B cell (primary cell): ENCODE results near the gene PDZD11. TPM values are rescaled to one million over a fixed set of nuclear protein-coding genes. Genes with fewer than 3 reads are reported as not detected.

Source experiments
- ATAC-seq: fragments of 200-7000 bp; cut with Tn5 transposase; one replicate; pipeline ENCODE4 v1.10.0; 2021; ENCODE audit warnings: low read depth, mild to moderate bottlenecking, moderate number of reproducible peaks, moderate library complexity
- CTCF ChIA-PET: fragments of 350-600 bp; sonication (Branson Sonifier 250); formaldehyde crosslinking; loops from one replicate; lab custom pipeline; 2021; ENCODE audit warnings: antibody characterized with exemption, inconsistent platforms; lab: Charles Lee
- POLR2A ChIA-PET: fragments of 350-600 bp; sonication (Branson Sonifier 250); formaldehyde crosslinking; loops from one replicate; lab custom pipeline; 2021; ENCODE audit warnings: antibody characterized with exemption; lab: Charles Lee
- DNase-seq: peaks from one replicate; pipeline ENCODE4 v3.0.0; 2013
- H2AFZ ChIP-seq: 2 replicates; pipeline ENCODE4 v1.6.1; 2012; ENCODE audit warnings: mild to moderate bottlenecking, low read depth, low read length; ENCODE audit not compliant: insufficient read depth, poor library complexity, severe bottlenecking
- H3K27ac ChIP-seq, 2 donors: 1 replicate in 1 of 2; 2 replicates in 1 of 2; pipeline ENCODE4 v1.5.1; 2012 to 2013; ENCODE audit warnings: low read length in 2 of 2, mild to moderate bottlenecking in 2 of 2, moderate library complexity in 1 of 2
- H3K27me3 ChIP-seq, 4 experiments: fragments of 200-600 bp in 1 of 4; sonication (generic) in 1 of 4; replicated peaks in 1 of 4; 1 replicate in 2 of 4; 2 replicates in 2 of 4; pipeline versions ENCODE4 v1.6.1 to v1.7.0; 2013 to 2016; ENCODE audit warnings: low read length in 3 of 4, mild to moderate bottlenecking in 2 of 4, mixed read lengths in 1 of 4, moderate library complexity in 1 of 4; ENCODE audit not compliant: insufficient read depth in 4 of 4, control insufficient read depth in 3 of 4; ENCODE audit errors: control extremely low read depth in 1 of 4
- H3K36me3 ChIP-seq, 2 experiments: replicated peaks in 1 of 2; 1 replicate in 1 of 2; 2 replicates in 1 of 2; pipeline versions ENCODE4 v1.6.1 to v1.7.1; 2013; ENCODE audit warnings: low read length in 1 of 2; ENCODE audit not compliant: insufficient read depth in 2 of 2, control insufficient read depth in 1 of 2; ENCODE audit errors: control extremely low read depth in 1 of 2, extremely low read depth in 1 of 2
- H3K4me1 ChIP-seq, 2 donors: fragments of 200-600 bp in 1 of 2; sonication (generic) in 1 of 2; 1 replicate in 1 of 2; 2 replicates in 1 of 2; pipeline versions ENCODE4 v1.5.1 to v1.6.1; 2013 to 2017; ENCODE audit warnings: low read length in 2 of 2; ENCODE audit not compliant: control insufficient read depth in 2 of 2, insufficient read depth in 2 of 2
- H3K4me2 ChIP-seq: replicated peaks from 2 replicates; pipeline ENCODE3; 2012; ENCODE audit warnings: mild to moderate bottlenecking, low read depth, low read length; ENCODE audit not compliant: poor library complexity, severe bottlenecking
- H3K4me3 ChIP-seq, 5 experiments: fragments of 200-600 bp in 1 of 5; sonication (generic) in 1 of 5; 1 replicate in 3 of 5; 2 replicates in 2 of 5; pipeline versions ENCODE4 v1.5.1 to v1.7.0; 2011 to 2016; ENCODE audit warnings: low read length in 4 of 5, mild to moderate bottlenecking in 4 of 5, low read depth in 2 of 5, control low read depth in 1 of 5, moderate library complexity in 1 of 5; ENCODE audit not compliant: insufficient read depth in 1 of 5; ENCODE audit errors: control extremely low read depth in 1 of 5, extremely low read depth in 1 of 5
- H3K79me2 ChIP-seq: fragments of 200-600 bp; sonication (generic); one replicate; pipeline ENCODE4 v1.6.0; 2016; ENCODE audit warnings: low read length; ENCODE audit not compliant: control insufficient read depth, insufficient read depth
- H3K9ac ChIP-seq: fragments of 200-600 bp; sonication (generic); 2 replicates; pipeline ENCODE4 v1.6.1; 2017; ENCODE audit warnings: mild to moderate bottlenecking, low read length, moderate library complexity
- H3K9me3 ChIP-seq, 3 donors: one replicate each; pipeline versions ENCODE4 v1.6.1 to v1.7.1; 2013; ENCODE audit warnings: low read length in 2 of 3; ENCODE audit not compliant: control insufficient read depth in 2 of 3, insufficient read depth in 1 of 3; ENCODE audit errors: control extremely low read depth in 1 of 3
- H4K20me1 ChIP-seq: 2 replicates; pipeline ENCODE4 v1.6.0; 2012; ENCODE audit warnings: mild to moderate bottlenecking, low read length; ENCODE audit not compliant: insufficient read depth, control insufficient read depth, poor library complexity, severe bottlenecking
- H3K27ac Mint-ChIP-seq: one replicate; pipeline ENCODE4 v1.8.0; 2021; ENCODE audit warnings: mixed read lengths
- H3K27me3 Mint-ChIP-seq: one replicate; pipeline ENCODE4 v1.8.0; 2021; ENCODE audit warnings: mixed read lengths
- H3K4me1 Mint-ChIP-seq: one replicate; pipeline ENCODE4 v1.8.0; 2021; ENCODE audit warnings: mixed read lengths
- H3K4me3 Mint-ChIP-seq: one replicate; pipeline ENCODE4 v1.8.0; 2021; ENCODE audit warnings: mixed read lengths
- H3K9me3 Mint-ChIP-seq: one replicate; pipeline ENCODE4 v1.8.0; 2022; ENCODE audit warnings: mixed read lengths; ENCODE audit not compliant: insufficient read depth
- CTCF ChIP-seq: fragments of 200-600 bp; IDR thresholded peaks from one replicate; pipeline ENCODE4 v1.8.0; 2022; ENCODE audit warnings: antibody characterized with exemption, mild to moderate bottlenecking
- EZH2 ChIP-seq: IDR thresholded peaks from 2 replicates; pipeline ENCODE4 v1.6.1; 2012; ENCODE audit warnings: borderline replicate concordance, low read depth, mild to moderate bottlenecking, moderate library complexity, low read length; ENCODE audit not compliant: insufficient read depth, poor library complexity, severe bottlenecking
- WGBS: methylation state at CpG from one replicate; pipeline ENCODE4 v1.1.5; 2013; ENCODE audit warnings: missing lambda C conversion rate; ENCODE audit not compliant: insufficient coverage; 5-methylcytosine and 5-hydroxymethylcytosine counted together
- intact Hi-C: fragments of 100-400 bp; cut with micrococcal nuclease; formaldehyde crosslinking; loops from one replicate; pipeline ENCODE4 v1.10.0; 2022
- polyA plus RNA-seq: library from polyadenylated mRNA; depleted of rRNA; stranded (reverse); fragments of >200 nt; gene quantifications from 2 replicates; pipeline ENCODE4 v1.2.3, GENCODE V29; 2012
- total RNA-seq, 2 donors: library from RNA; stranded (reverse); fragments of 120-200 nt in 1 of 2; gene quantifications; 1 replicate in 1 of 2; 2 replicates in 1 of 2; pipeline versions ENCODE4 v1.2.3 to v1.2.4, GENCODE V29; 2013 to 2022

The PDZD11 gene
- total and polyA plus RNA-seq, 2 donors (not counting 1 experiment from before 2014, with no cell fraction given) = 13.8 to 16.3 TPM

DNA sequence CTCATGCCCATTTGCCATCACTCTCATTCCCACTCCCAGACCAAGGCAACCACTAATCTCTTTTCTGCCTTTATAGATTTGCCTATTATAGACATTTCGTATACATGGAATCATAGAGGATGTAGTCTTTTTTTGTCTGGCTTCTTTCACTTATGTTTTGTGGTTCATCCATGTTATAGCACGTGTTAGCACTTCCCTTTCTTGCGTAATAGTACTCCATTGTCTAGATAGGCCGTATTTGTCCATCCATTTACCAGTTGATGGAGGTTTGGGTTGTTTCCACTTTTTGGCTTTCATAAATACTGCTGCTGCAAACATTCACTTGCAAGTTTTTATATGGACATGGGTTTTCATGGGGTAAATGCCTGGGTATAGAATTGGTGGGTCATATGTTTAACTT, 48.6 kb upstream of the PDZD11 start:
- ATAC-seq (no peak), DNase-seq (no peak)
- no peaks in the 10 kb centered on the region for H3K9me3 ChIP-seq
- no peak overlapping the region for H3K4me2 ChIP-seq
- ChIA-PET POLR2A (no interaction called here), CTCF (no interaction called here)
- H3K79me2 ChIP-seq = no peaks in the 10 kb centered on the region
- H3K4me1 Mint-ChIP-seq = peaks cover 5% of the 10 kb centered on the region
- WGBS = no CpG with 5 or more reads among the region's 4 CpGs
- no peaks in the 10 kb centered on the region for H3K27me3 ChIP-seq
- no peaks in the 10 kb centered on the region for H3K27me3 Mint-ChIP-seq
- peaks cover 0 to 3% of the 10 kb centered on the region in 2 donors for H3K4me1 ChIP-seq
- no peak overlapping the region for H3K27ac ChIP-seq
- no peaks in the 10 kb centered on the region for H4K20me1 ChIP-seq
- no peak overlapping the region for H3K9ac ChIP-seq
- H2AFZ ChIP-seq = no peak overlapping the region
- H3K4me3 Mint-ChIP-seq = no peak overlapping the region
- H3K9me3 Mint-ChIP-seq = no peaks in the 10 kb centered on the region
- intact Hi-C loops = no loop called here
- H3K4me3 ChIP-seq = no peak overlapping the region
- H3K27ac Mint-ChIP-seq = no peak overlapping the region
- no peak for TF ChIP-seq EZH2
- TF ChIP-seq CTCF = no peak
- H3K36me3 ChIP-seq = no peaks in the 10 kb centered on the region

DNA sequence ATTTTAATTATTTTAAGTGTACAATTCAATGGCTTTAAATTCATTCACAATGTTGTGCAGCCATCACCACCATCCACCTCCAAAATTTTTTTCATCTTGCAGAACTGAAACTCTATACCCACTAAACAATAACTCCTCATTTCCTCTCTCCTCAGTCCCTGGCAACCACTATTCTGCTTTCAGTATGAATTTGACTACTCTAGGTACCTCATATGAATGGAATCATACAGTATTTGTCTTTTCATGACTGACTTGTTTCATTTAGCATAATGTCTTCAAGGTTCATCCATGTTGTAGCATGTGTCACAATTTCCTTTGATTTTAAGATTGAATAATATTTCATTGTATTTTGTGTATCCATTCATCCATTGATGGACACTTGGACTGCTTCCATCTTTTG, 47.0 kb upstream of the PDZD11 start:
- no peak overlapping the region for H3K27ac ChIP-seq
- ChIA-PET CTCF (no interaction called here), POLR2A (no interaction called here)
- Mint-ChIP-seq H3K4me1 (peaks cover 5% of the 10 kb centered on the region), H3K4me3 (no peak overlapping the region), H3K27me3 (no peaks in the 10 kb centered on the region), H3K27ac (no peak overlapping the region), H3K9me3 (no peaks in the 10 kb centered on the region)
- TF ChIP-seq EZH2 (no peak), CTCF (no peak)
- no peaks in the 10 kb centered on the region for H3K36me3 ChIP-seq
- no peaks in the 10 kb centered on the region for H3K79me2 ChIP-seq
- peak; percentile 24 for ATAC-seq
- H3K9me3 ChIP-seq = no peaks in the 10 kb centered on the region
- H3K4me1 ChIP-seq = peaks cover 0 to 3% of the 10 kb centered on the region in 2 donors
- DNase-seq = peak; percentile 1
- H3K4me3 ChIP-seq = no peak overlapping the region
- H4K20me1 ChIP-seq = no peaks in the 10 kb centered on the region
- intact Hi-C loops = no loop called here
- H3K4me2 ChIP-seq = no peak overlapping the region
- no peak overlapping the region for H3K9ac ChIP-seq
- no peak overlapping the region for H2AFZ ChIP-seq
- no peaks in the 10 kb centered on the region for H3K27me3 ChIP-seq
